NCI-H526 (cell line): Measurements from ENCODE around the gene PRIMA1.

Experiments used
- DNase-seq, 2 experiments: peaks; one replicate each; lab custom pipeline; 2025; lab: John Stamatoyannopoulos, UW

Gene PRIMA1

GRCh38 chr14:93794756-93795155, 6.5 kb upstream of the PRIMA1 start:
- no peak for DNase-seq

DNA sequence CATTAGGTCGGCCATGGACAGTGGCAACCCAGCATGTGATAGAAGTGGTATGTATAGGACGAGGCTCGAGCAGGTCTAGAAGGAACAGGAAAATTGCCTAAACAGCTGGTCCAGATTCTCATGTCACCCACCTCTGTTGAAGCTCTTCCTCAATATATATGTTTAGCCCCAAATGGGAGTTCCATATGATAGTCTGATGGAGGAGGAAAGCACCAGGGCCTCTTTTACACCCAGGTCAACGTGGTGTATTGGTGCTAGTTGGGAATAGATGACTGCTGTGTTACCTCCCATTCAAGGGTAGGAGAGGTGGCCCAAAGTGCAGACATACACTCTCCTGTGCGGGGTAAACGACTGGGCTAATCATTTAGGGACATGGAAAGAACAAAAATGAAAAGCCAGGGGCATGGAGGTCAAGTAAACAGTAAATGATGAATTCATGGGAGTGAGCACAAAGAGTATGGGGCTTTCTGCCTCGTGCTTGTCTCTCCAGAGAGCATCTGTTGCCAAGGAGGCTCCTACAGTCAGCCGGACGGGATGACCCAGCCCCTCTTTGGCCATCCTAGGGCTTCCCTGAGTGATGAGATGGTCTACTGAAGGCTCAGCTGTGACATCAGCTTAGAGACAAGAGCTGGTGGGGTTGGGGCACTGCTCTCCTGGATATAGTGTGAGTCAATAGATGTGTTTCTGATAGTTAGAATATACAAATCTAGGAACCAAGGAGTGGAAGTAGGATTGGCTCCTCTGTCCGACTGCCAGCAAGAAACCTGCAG, 5.5 kb upstream of the PRIMA1 start:
- no peak for DNase-seq

GRCh38 chr14:93792391-93792790, 4.1 kb upstream of the PRIMA1 start:
- DNase-seq, result no peak

DNA sequence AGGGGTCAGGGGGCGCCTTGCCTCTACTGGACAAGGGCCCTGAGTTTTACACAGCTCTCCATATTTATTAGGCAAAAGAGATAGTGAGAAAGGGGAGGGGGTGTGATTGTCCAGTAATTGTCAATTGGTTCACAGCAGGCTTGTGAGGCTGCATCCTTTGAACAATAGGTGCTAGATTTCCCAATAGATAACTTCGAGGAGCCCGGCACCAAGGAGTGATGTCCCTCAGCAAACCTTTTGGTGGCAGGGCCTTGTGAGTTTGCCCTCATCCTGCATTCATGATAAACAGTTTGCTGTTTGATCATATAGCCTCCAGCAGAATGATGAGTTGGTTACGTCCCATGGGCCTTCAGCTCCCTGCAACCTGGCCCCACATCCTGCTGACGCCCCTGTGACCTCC, 2.7 kb upstream of the PRIMA1 start:
- DNase-seq, result no peak

DNA sequence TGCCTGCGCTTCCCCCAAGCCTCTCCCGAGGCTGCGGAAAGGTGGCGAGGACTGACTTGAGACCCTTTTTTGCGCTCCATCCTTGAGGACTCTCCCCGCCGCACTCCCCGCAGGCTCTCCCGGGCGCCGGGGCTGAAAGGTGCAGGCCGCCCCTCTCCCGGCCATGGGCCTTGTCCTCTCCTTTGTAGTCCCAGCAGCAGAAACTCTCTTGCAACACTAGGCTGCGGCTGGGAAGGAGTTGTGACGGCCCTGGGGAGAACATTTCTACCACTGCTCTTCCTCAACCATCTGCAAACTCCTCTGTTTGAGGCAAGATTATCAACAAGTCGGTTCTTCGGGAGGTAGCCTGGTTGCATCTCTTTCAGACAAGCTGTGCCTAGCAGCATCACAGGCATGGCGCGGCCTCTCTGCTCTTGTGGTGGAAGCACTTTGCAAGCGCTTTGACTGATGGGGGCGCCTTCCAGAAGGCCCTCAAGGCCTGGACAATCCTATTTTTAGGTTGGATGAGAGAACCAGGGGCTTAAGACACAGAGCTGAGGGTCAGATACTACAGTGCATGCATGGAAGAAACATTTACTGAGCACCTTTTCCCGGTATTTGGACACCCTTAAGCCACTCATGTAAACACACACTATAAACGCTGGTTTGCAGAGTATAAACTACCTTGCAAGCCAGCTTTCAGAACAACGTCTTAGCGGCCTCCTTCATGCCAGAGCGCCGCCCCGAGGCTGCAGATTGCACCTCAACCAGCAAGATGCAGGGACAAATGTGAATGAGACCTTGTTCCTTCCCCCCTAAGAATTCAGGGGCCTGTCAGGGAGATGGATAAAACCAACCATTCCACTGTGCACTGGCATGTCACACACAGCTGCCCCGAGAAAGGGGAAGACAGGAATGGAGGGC, 1.2 kb upstream of the PRIMA1 start:
- peak in 1 of 2 experiments; percentile 50 for DNase-seq

DNA sequence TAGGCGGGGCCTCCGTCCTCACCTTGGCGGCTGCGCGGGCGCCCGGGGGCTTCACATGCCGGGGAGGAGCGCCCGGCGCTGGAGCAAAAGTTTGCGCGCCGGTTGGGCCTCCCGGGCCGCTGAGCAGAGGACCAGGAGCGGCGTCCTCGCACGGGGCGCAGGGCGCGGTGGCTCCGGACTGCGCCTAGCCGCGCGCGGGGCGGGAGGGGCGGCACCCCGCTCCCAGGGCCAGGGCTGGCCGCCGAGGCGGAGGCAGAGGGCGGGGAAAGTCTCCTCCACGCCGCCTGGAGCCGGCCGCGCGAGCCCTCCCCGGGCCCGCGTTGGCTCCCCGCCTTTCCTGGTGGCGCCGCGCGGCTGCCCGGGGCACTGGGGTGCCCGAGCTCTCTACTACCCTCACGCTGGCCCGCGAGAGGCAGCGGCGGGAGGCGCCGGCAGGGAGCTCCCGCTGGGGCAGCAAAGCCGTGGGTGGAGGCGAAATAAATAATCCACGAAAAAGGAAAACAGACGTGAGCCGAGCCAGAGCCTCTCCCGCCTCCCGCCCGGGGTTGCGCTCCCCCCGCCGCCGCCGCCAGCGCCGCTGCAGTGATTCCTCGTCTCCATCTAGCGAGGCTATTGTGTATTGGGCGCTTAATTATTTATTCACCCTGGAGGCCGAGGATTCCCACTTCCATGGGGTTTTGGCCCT, 400 bp upstream of the PRIMA1 start:
- DNase-seq, result peak in 1 of 2 experiments; percentile 67

GRCh38 chr14:93787465-93788292, 606 bp downstream of the PRIMA1 start:
- no peak for DNase-seq

DNA sequence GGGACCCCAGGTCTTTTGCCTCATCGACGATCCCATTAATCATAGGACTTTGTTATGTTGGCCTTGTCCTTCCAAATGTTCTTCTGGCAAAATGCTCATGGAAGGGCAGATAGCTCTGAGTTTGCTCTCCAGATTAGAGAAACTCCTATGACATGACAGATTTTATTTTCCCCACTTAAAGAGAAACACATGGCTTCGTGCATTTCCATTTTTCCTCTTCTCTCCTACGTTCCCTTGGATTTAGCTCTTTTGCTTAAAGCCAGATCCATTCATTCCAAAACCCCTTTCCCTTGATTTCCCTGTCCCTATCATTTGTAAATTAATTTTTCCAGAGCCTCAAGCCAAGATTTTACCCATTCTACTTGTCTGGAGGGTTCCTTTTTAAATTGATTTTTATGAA, 2.9 kb downstream of the PRIMA1 start:
- DNase-seq, result no peak

DNA sequence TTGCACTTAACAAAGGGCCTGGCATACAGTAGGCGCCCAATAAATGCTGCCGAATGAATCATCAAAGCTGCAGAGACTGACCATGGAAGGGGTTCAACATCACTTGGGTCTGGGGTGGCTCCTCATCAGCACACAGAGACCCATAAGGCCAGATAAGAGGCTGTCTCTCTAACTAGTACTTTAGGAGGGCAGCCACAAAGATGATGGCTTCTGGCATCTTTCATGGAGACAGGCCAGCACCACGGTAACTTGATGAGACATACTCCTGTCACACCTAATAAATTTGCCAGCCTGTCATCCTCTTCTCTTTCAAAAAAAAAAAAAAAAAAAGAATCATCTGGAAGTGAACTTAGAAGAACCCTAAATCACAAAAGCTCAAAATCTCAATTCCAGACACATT, 3.4 kb downstream of the PRIMA1 start:
- no peak for DNase-seq

- DNase-seq, result no peak
These were observed 7.4 kb downstream of the PRIMA1 start for GRCh38 chr14:93780813-93781400.

DNA sequence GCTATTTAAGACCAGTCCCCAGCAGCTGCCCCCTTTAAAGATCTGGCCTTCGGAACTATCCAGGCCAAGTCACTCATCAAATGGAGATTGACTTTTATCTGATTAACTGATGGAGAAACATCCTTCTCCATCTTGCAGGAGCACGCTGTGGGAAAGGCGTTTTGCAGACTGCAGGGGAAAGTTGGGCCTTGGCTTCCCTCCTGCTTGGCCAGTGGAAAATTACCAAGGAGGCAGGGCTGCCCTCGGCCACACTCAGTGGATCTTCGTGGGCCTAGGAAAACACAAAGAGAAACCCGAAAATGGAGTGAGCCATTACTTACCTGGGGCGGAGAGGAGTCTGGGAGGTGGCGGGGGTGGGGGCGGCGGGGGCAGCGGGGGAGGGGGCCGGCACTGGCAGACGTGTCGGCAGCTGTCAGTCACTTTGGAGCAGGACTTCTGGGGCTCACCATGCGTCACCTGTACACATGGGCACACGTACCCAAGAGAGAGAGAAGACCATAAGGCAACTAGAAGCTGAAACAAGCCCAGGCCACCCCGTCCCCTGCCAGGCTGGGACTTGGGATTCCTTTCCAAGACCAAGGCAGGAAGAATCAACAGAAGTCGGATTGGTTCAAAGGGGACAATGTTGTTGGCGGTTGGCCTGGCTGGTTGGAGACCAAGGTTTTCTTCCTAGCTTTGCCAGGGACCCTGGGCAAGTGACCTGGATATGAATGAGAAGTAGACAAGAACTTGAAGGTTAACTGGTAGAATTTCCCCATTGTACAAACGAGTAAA, 9.2 kb downstream of the PRIMA1 start:
- no peak for DNase-seq

GRCh38 chr14:93778453-93778852, 9.8 kb downstream of the PRIMA1 start:
- no peak for DNase-seq

DNA sequence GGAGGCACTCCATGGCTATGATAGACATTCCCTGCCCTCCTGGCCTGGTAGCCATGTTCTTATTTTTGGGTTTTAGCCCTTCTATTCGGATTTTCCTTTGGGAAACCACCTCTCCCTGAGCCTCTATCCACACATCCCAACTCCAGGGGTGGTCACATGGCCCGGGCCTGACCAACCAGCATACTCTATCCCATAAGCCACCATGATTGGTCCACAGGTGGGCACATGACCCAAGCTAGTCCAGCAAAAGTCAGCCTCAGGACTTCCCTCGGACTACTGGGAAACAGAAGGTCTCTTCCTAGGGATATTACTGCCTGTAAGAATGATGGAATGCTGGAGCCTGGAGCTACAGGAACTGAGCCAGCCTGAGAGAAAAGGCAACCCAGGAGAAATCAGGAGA, 12.5 kb downstream of the PRIMA1 start:
- DNase-seq, result no peak

DNA sequence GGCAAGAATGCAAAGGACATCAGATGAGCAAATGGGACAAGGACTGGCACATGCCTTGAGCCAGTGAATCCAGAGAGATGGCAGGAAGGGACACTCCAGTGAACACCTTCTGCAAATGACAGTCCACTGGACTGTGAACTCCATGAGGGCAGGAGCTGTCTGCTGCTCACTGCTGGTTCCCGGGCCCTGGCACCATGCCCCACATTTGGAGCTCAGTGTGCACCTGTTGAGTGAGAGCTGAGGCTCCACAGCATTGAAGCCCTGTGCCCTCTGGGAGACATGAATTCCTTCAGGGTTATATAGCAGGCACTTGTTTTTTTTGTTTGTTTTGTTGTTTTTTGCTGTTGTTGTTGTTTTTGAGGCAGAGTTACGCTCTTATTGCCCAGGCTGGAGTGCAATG, 13.1 kb downstream of the PRIMA1 start:
- no peak for DNase-seq

DNA sequence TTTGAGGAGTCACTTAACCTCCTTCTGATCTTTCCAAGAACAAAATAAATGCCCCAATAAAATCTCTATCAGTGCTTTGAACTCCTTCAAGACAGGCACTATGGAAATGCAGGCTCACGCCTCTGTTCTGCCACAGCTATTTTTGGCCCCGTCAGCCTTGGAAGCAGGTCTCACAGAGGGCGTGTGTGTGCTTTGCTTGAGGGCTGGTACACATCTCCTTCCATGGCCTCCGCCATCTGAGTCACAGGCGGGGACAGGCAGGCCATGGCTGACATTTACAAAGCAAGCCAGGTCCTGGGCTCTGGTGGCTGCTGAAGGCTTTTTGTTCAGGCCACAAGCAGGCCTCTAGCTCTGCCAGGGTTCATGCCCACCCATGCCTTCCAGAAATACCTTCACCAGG, 16.0 kb downstream of the PRIMA1 start:
- no peak for DNase-seq

GRCh38 chr14:93765970-93766369, 22.3 kb downstream of the PRIMA1 start:
- no peak for DNase-seq

GRCh38 chr14:93765155-93765554, 23.1 kb downstream of the PRIMA1 start:
- DNase-seq, result peak in 1 of 2 experiments; percentile 23

GRCh38 chr14:93764211-93764659, 24.1 kb downstream of the PRIMA1 start:
- DNase-seq, result peak in 1 of 2 experiments; percentile 2

DNA sequence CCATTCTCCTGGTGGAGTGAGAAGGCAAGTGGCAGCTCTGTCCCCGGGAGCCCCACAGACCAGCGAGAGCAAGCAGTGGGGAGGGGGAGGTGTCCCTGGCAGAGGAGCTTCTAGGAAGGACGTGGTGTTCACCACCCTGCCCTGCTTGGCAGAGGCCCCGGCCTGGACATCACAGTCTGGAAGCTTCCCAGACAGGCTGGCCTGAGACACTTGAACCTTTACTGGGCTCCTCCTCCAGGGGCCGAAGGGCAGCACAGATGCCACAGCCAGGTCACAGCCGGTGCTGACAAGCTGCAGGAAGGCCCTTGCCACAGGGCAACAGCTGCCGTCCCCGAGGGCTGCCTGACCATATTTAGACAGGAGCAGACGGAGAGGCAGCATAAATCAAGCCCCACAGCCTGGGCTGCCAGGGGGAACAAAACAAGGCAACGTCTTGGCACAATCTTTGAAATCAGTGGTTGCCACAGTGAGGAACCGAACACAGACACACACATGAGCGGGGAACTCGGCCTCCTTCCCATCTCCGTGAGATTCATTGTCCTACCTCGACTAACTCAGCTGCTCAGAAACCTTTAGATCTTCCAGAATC, 28.5 kb downstream of the PRIMA1 start:
- peak in 1 of 2 experiments; percentile 6 for DNase-seq

DNA sequence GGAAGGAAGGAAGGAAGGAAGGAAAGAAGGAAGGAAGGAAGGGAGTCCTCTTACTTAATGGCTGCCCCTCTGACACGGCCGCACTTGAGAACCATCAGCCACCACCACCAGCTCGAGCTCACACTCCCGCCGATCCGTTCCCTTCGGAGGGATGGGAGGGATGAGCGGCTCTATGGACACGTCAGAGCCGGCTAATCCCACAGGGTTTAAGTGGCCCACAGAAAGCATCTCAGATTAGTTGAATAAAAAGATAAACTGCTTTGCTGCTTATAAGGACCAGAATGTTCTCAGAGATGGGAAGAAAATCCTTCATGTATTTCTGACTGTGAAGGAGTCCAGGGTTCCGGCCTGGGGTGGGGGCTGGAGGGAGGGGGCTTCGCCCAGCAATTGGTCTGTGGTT, 31.1 kb downstream of the PRIMA1 start:
- no peak for DNase-seq
